Astrocyte (in vitro differentiated cells and primary cell): ENCODE data around the gene HAUS7. TPM values are rescaled to one million over a fixed set of nuclear protein-coding genes. Genes with fewer than 3 reads are reported as not detected.
A peak's percentile ranks its signal among the peaks of the same experiment; 100 is the strongest.

Source experiments
- DNase-seq: peaks from one replicate; pipeline ENCODE4 v3.0.0-alpha.2; 2010; ENCODE audit warnings: low read depth
- FAIRE-seq: peaks from 2 replicates; lab custom pipeline; 2011; peaks lifted over from hg19 to GRCh38; lab: Jason Lieb, UNC
- H2AFZ ChIP-seq: 2 replicates; pipeline ENCODE4 v1.6.0; 2012; ENCODE audit warnings: low read depth, low read length, inconsistent platforms
- H3K27ac ChIP-seq: 2 replicates; pipeline ENCODE4 v1.5.1; 2011; ENCODE audit warnings: low read depth, low read length, inconsistent platforms
- H3K27me3 ChIP-seq: 2 replicates; pipeline ENCODE4 v1.6.0; 2011; ENCODE audit warnings: low read length, inconsistent platforms; ENCODE audit not compliant: insufficient read depth
- H3K36me3 ChIP-seq: 2 replicates; pipeline ENCODE4 v1.5.1; 2011; ENCODE audit warnings: low read length, inconsistent platforms; ENCODE audit not compliant: insufficient read depth
- H3K4me1 ChIP-seq: 2 replicates; pipeline ENCODE4 v1.5.1; 2011; ENCODE audit warnings: low read length, inconsistent platforms; ENCODE audit not compliant: insufficient read depth
- H3K4me2 ChIP-seq: 2 replicates; pipeline ENCODE4 v1.6.0; 2012; ENCODE audit warnings: low read length, inconsistent platforms
- H3K4me3 ChIP-seq: 2 replicates; pipeline ENCODE4 v1.5.1; 2011; ENCODE audit warnings: low read depth, mild to moderate bottlenecking, low read length, inconsistent platforms; ENCODE audit not compliant: insufficient read depth
- H3K79me2 ChIP-seq: 2 replicates; pipeline ENCODE4 v1.6.0; 2012; ENCODE audit warnings: mild to moderate bottlenecking, low read length, inconsistent platforms; ENCODE audit not compliant: insufficient read depth
- H3K9ac ChIP-seq: 2 replicates; pipeline ENCODE4 v1.6.0; 2012; ENCODE audit warnings: mild to moderate bottlenecking, low read length, inconsistent platforms
- H3K9me3 ChIP-seq: 2 replicates; pipeline ENCODE4 v1.5.1; 2012; ENCODE audit warnings: low read depth, mild to moderate bottlenecking, low read length, inconsistent platforms; ENCODE audit not compliant: insufficient read depth
- H4K20me1 ChIP-seq: 2 replicates; pipeline ENCODE4 v1.6.0; 2012; ENCODE audit warnings: low read length, inconsistent platforms; ENCODE audit not compliant: insufficient read depth
- H3K27ac Mint-ChIP-seq: one replicate; pipeline ENCODE4 v1.8.0; 2021; ENCODE audit warnings: mild to moderate bottlenecking, mixed read lengths; ENCODE audit not compliant: unreplicated experiment
- H3K27me3 Mint-ChIP-seq: one replicate; pipeline ENCODE4 v1.8.0; 2021; ENCODE audit warnings: low read depth, mixed read lengths; ENCODE audit not compliant: unreplicated experiment
- H3K36me3 Mint-ChIP-seq: one replicate; pipeline ENCODE4 v1.8.0; 2021; ENCODE audit warnings: low read depth, mixed read lengths; ENCODE audit not compliant: unreplicated experiment
- H3K4me1 Mint-ChIP-seq: one replicate; pipeline ENCODE4 v1.8.0; 2021; ENCODE audit warnings: low read depth, mixed read lengths; ENCODE audit not compliant: unreplicated experiment
- H3K4me3 Mint-ChIP-seq: one replicate; pipeline ENCODE4 v1.8.0; 2021; ENCODE audit warnings: mild to moderate bottlenecking, moderate library complexity, mixed read lengths; ENCODE audit not compliant: unreplicated experiment
- H3K9me3 Mint-ChIP-seq: one replicate; pipeline ENCODE4 v1.8.0; 2021; ENCODE audit warnings: mild to moderate bottlenecking, mixed read lengths; ENCODE audit not compliant: unreplicated experiment
- EZH2 ChIP-seq: IDR thresholded peaks from 2 replicates; pipeline ENCODE4 v1.6.1; 2012; ENCODE audit warnings: mild to moderate bottlenecking, low read length, inconsistent platforms; ENCODE audit not compliant: insufficient read depth
- total RNA-seq: library from RNA; stranded (reverse); gene quantifications from 2 replicates; pipeline ENCODE4 v1.2.1, GENCODE V29; 2021
- TF ChIP-seq, protein P1 (sequence below): IDR thresholded peaks from 2 replicates; pipeline ENCODE4 v1.5.1; 2011; ENCODE audit warnings: low read depth, mild to moderate bottlenecking, inconsistent platforms, low read length, moderate library complexity; ENCODE audit not compliant: insufficient read depth

The HAUS7 gene
- total RNA-seq, 1 donor from 2014 or later, result 12.1 TPM

DNA sequence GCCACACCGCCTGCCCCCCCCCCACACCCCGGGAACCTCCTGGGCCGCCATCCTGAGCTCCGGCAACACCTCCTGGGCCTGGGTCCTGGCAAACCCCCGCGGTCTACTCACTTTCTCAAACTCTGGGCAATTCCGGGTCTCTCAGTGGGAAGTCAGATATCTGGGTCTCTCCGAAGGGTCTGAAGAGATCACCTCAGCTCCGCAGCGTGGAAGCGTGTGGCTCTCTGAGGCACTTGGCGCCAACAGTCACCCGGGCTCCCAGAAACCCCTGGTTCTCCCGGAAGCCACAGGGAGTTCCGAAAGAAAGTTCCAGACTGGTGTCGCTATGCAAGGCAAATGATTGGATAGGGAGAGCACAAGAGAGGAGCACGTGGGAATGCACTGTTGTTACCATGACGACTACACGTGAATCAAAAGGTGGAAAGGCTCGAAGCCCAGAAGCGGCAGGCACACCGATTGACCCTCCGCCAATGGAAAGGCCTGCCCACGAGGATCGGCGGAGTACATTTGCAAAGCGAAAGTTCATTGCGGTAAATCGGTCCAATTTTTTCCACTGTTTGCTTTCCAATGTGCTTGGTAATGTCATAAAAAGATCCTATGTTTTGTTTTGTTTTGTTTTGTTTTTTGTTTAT lies 69.1 kb downstream of the HAUS7 start, which contains the start of gene PNMA6E:
Gene PNMA6E, minus strand, starts transcription at position 218 of the 632 bp plus-strand sequence. CDS start 2,501 bp downstream, outside the sequence.
- FAIRE-seq, result no peak
- H3K27ac ChIP-seq, result no peak within 1 kb of the TSS
- no peaks in the 10 kb centered on the region for H3K4me1 ChIP-seq
- no peak within 1 kb of the TSS for H3K4me3 Mint-ChIP-seq
- no peaks in the 10 kb centered on the region for H3K79me2 ChIP-seq
- H3K9me3 Mint-ChIP-seq, result peaks cover 6% of the 10 kb centered on the region
- no peak for TF ChIP-seq EZH2
- TF ChIP-seq, protein P1, sequence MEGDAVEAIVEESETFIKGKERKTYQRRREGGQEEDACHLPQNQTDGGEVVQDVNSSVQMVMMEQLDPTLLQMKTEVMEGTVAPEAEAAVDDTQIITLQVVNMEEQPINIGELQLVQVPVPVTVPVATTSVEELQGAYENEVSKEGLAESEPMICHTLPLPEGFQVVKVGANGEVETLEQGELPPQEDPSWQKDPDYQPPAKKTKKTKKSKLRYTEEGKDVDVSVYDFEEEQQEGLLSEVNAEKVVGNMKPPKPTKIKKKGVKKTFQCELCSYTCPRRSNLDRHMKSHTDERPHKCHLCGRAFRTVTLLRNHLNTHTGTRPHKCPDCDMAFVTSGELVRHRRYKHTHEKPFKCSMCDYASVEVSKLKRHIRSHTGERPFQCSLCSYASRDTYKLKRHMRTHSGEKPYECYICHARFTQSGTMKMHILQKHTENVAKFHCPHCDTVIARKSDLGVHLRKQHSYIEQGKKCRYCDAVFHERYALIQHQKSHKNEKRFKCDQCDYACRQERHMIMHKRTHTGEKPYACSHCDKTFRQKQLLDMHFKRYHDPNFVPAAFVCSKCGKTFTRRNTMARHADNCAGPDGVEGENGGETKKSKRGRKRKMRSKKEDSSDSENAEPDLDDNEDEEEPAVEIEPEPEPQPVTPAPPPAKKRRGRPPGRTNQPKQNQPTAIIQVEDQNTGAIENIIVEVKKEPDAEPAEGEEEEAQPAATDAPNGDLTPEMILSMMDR, result no peak
- no peak within 1 kb of the TSS for H3K4me3 ChIP-seq
- peaks cover 24% of the 10 kb centered on the region for H3K27me3 Mint-ChIP-seq
- no peak for DNase-seq
- no peak within 1 kb of the TSS for H3K9ac ChIP-seq
- H3K9me3 ChIP-seq, result no peaks in the 10 kb centered on the region
- peaks cover 4% of the 10 kb centered on the region for H3K27me3 ChIP-seq
- H3K4me1 Mint-ChIP-seq, result no peaks in the 10 kb centered on the region
- no peaks in the 10 kb centered on the region for H3K36me3 ChIP-seq
- no peak within 1 kb of the TSS for H3K4me2 ChIP-seq
- H4K20me1 ChIP-seq, result no peaks in the 10 kb centered on the region
- no peaks in the 10 kb centered on the region for H3K36me3 Mint-ChIP-seq
- H3K27ac Mint-ChIP-seq, result no peak within 1 kb of the TSS
- H2AFZ ChIP-seq, result no peak within 1 kb of the TSS

DNA sequence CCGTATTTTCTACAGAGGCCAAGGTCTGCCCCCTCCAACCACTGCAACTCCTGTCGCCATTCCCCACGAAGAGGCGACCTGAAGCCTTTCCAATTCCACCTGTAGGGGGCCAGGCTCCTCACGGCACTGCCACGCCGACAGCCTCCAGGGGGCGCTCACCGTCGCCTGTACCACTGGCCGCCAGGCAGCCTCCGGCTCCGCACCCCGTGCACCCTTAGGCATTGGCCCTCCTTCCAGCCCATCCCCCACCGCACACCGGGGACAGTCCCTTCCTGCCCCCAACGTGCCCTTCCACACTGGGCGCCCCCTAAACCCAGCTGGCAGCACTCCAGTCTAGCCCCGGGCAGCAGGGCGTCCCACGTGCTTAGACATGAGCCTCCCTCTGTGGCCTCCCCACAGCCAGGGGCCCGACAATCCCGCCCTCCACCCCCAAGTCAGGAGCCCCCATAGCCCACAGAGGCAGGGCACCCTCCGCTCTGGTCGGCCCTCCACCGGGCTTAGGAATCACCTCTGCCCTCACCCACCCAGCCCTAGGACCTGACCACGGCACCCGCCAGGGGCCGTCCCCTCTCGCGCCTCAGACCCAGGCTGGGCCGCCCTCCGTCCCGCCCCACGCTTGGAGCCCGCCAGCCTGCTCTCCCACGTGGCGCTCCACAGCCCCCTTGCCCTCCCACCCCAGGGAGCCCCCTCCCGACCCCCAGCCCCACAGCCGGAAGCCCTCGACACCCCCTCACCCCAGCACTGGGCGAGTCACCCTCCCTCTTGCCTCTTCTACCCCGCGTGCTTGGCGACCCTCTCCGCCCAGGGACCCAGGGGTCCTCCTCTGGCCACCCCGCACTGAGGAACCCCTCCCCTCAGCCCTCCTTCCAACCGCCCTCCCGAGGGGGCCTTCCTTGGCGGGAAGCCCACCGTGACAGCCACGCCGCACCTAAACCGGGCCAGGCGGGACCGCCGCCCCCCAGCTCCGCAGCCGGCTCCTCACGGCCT lies 69.9 kb downstream of the HAUS7 start:
- H3K4me1 Mint-ChIP-seq, result no peaks in the 10 kb centered on the region
- H3K9me3 Mint-ChIP-seq, result peaks cover 6% of the 10 kb centered on the region
- Histone ChIP-seq H3K79me2 (no peaks in the 10 kb centered on the region), H3K4me3 (no peak overlapping the region), H4K20me1 (no peaks in the 10 kb centered on the region), H3K4me1 (no peaks in the 10 kb centered on the region), H2AFZ (no peak overlapping the region), H3K9me3 (no peaks in the 10 kb centered on the region), H3K9ac (no peak overlapping the region), H3K27me3 (no peaks in the 10 kb centered on the region), H3K27ac (no peak overlapping the region), H3K36me3 (no peaks in the 10 kb centered on the region), H3K4me2 (no peak overlapping the region)
- peaks cover 17% of the 10 kb centered on the region for H3K27me3 Mint-ChIP-seq
- no peak for TF ChIP-seq EZH2
- TF ChIP-seq, protein P1, result peak; percentile 37
- FAIRE-seq (peak; percentile 5), DNase-seq (no peak)
- no peaks in the 10 kb centered on the region for H3K36me3 Mint-ChIP-seq
- no peak overlapping the region for H3K27ac Mint-ChIP-seq
- H3K4me3 Mint-ChIP-seq, result no peak overlapping the region
